GM13977 (cell line): ENCODE data around the gene HOXA13.

Experiments
- DNase-seq: peaks from one replicate; pipeline ENCODE4 v3.0.0; 2012; ENCODE audit warnings: low spot score
- in situ Hi-C: fragments of 300-500 bp; cut with MboI; formaldehyde crosslinking; loops from one replicate; pipeline ENCODE4 v1.12.0; 2022; ENCODE audit warnings: low sequenced_read_pairs, low pct_unique_long_range_greater_than_20kb, mixed read lengths, inconsistent platforms; ENCODE audit not compliant: unreplicated experiment
- TF ChIP-seq, protein P1 (sequence below): IDR thresholded peaks from 2 replicates; pipeline ENCODE4 v1.5.1; 2012; ENCODE audit warnings: mild to moderate bottlenecking, control low read depth; ENCODE audit not compliant: insufficient read depth; ENCODE audit errors: extremely low read depth, missing control alignments

Gene HOXA13

GRCh38 chr7:27146491-27147198, 53.2 kb downstream of the HOXA13 start:
- in situ Hi-C loops: no loop called here
- no peak for DNase-seq
- TF ChIP-seq, protein P1, sequence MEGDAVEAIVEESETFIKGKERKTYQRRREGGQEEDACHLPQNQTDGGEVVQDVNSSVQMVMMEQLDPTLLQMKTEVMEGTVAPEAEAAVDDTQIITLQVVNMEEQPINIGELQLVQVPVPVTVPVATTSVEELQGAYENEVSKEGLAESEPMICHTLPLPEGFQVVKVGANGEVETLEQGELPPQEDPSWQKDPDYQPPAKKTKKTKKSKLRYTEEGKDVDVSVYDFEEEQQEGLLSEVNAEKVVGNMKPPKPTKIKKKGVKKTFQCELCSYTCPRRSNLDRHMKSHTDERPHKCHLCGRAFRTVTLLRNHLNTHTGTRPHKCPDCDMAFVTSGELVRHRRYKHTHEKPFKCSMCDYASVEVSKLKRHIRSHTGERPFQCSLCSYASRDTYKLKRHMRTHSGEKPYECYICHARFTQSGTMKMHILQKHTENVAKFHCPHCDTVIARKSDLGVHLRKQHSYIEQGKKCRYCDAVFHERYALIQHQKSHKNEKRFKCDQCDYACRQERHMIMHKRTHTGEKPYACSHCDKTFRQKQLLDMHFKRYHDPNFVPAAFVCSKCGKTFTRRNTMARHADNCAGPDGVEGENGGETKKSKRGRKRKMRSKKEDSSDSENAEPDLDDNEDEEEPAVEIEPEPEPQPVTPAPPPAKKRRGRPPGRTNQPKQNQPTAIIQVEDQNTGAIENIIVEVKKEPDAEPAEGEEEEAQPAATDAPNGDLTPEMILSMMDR: no peak

DNA sequence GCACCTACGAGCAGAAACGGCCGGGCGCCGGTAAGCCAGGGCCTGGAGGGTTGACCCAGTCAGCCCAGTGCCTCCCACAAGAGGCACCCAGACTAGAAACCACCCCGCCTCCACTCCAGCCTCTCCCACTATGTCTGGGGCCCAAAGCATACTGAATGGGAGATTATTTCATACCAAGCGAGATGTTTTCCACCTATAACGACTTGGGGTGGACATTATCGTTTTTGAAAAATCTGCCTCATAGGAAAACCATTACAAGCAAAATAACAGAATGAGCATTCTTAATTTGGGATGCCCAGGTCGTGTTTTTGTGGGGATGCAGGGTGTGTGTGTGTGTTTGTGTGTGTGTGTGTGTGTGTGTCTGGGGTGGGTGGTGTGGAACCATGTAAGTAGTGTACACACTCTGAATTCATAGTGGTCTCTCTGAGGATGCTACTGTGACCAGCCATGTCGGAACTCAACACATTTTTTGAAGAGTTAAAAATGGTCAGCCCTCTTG, 53.9 kb downstream of the HOXA13 start:
- no peak for DNase-seq
- in situ Hi-C loops: no loop called here
- TF ChIP-seq, protein P1: no peak

- in situ Hi-C loops: no loop called here
- DNase-seq: no peak
- TF ChIP-seq, protein P1: no peak
Measured at GRCh38 chr7:27145165-27145913, 54.6 kb downstream of the HOXA13 start.

DNA sequence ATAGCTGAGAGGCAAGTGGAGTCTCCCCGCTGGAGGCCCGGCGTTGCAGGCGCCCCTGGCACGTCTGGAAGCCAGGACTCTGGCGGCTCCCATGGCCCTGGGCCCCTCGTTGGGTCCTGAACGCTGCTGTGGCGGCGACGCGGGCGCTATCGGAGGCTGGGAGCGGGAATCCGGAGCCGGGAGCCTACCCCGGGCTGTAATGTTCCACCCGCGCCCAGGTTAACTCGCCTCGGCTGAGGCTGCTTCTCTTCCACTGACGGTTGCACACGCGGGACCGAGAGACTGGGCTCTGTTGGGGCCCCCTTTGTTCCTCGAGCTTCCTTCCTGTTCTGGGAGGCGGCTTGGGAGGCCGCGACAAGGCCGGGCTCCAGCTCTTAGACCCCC, 55.1 kb downstream of the HOXA13 start:
- TF ChIP-seq, protein P1: no peak
- in situ Hi-C loops: no loop called here
- no peak for DNase-seq
